GM12873 (cell line): ENCODE results near the gene DUSP16.

Experiments used
- CTCF ChIP-seq: IDR thresholded peaks from 2 replicates; pipeline ENCODE4 v1.5.1; 2012; ENCODE audit warnings: low read depth, mild to moderate bottlenecking, moderate library complexity, low read length, control low read depth; ENCODE audit not compliant: insufficient read depth; ENCODE audit errors: missing control alignments

The DUSP16 gene

DNA sequence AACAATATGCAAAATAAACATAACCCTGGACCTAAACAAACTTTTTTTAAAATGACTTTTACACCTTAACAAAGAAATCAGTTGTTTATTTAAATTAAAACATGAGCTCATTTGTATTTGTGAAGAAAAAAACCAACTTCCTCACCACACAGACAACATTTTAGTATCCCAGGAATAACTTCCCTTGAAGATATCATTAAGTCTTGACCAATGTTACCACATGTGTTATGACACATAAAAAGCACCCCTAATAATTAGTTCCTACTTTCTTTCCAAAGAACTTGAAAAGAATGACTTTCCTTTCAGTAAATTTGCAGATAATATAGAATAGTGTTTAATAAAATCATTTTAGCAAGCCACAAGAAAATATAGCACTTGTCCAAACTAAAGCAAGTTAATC, 42.4 kb downstream of the DUSP16 start:
- no peak for TF ChIP-seq CTCF

- no peak for TF ChIP-seq CTCF
These were observed 43.2 kb downstream of the DUSP16 start for GRCh38 chr12:12519354-12519998.

DNA sequence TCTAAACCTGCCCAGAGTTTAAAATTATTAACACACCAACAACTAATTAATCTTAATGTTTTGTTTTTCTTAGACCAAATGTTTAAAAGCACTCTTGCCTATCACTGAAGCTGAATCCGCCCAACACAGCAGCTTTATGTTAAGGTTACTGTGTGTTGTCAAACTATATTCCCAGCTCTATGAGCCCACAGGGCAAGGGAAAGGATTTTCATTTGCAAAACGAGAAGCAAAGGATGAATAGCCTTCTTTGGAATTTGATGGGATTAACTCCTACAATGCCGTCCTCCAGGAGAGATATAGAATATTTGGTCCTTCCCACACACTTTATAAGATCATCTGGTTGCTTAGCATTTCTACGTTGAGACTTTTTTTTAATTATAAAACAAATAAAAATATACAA, 43.7 kb downstream of the DUSP16 start:
- no peak for TF ChIP-seq CTCF

DNA sequence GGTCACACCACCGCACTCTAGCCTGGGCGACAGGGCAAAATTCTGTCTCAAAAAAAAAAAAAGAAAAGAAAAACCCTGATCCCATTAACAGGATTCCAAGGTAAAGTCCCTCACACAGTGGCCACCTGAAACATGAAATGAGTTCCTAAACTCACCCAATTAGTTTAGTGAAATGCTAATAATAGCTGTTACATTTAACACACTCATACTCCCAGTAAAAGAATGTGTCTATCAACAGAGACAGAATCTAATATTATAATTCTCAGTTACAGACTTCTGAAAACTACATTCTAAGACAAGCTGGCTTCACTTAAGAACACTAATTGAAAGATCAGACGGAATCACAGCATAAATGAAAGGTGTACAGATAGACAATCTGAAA, 44.2 kb downstream of the DUSP16 start:
- TF ChIP-seq CTCF: no peak

GRCh38 chr12:12513416-12514006, 49.2 kb downstream of the DUSP16 start:
- no peak for TF ChIP-seq CTCF

GRCh38 chr12:12511895-12512711, 50.6 kb downstream of the DUSP16 start:
- TF ChIP-seq CTCF: no peak

GRCh38 chr12:12511021-12511783, 51.5 kb downstream of the DUSP16 start:
- TF ChIP-seq CTCF: no peak
